ENCODE results near the gene SEL1L2.

The SEL1L2 gene

DNA sequence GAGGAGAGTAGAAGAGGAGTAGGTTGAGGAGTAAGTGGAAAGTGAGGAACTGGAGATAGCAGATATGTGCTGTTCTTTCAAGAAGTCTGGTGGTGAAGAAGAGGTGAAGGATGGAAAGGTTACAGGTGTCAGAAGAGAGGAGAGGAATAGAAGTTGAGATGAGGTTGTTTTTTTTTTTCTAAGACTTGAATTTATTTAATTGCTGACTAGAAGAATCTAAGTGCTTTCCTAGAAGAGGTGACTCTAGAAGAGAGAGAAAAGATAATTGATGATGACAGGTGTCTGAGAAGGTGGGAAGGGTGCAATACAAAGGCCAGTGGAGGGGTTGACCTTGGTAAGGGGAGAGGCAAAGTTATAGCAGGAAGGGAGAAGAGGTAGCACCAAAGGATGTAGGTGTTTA lies 180.0 kb downstream of the SEL1L2 start:
- H3K27ac ChIP-seq (ENCODE audit: low read depth, low read length), result no peak overlapping the region
- no peak overlapping the region for H3K4me3 ChIP-seq (ENCODE audit: low read depth in 1 of 2, low read length in 2 of 2)
- no peaks in the 10 kb centered on the region for H3K9me3 ChIP-seq (ENCODE audit: control insufficient read depth in 1 of 2, low read length in 2 of 2)
- peaks cover 10 to 15% of the 10 kb centered on the region in 2 donors for H3K4me1 ChIP-seq (ENCODE audit: control insufficient read depth in 1 of 2, insufficient read depth in 2 of 2, low read length in 2 of 2)
- H3K27me3 ChIP-seq (ENCODE audit: control insufficient read depth in 1 of 2, insufficient read depth in 2 of 2, low read length in 2 of 2), result no peaks in the 10 kb centered on the region
- H3K9ac ChIP-seq (ENCODE audit: low read depth in 1 of 2, low read length in 2 of 2), result no peak overlapping the region
- peaks cover 32 to 67% of the 10 kb centered on the region in 2 donors for H3K36me3 ChIP-seq (ENCODE audit: control insufficient read depth in 1 of 2, insufficient read depth in 2 of 2, low read length in 2 of 2)

DNA sequence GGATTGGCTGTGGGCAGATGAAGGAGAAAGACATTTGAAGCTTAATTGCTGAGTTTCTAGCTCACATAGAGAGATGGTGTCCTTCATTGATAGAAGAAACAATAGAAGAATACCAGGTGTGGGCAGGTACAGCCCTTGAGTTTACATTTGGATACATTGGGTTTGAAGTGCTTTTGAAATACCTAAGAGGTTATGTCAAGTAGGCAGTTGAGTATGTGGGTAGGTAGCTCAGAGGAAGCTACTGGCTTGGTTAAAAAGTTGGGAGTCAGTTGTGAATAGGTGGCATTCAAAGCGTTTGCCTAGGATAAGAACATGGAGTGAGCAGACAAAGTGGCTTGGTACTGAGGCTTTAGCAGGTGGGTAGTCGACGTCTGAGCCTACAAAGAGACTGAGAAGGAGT lies 180.6 kb downstream of the SEL1L2 start:
- Histone ChIP-seq H3K4me1 (ENCODE audit: control insufficient read depth in 1 of 2, insufficient read depth in 2 of 2, low read length in 2 of 2) (peaks cover 6 to 11% of the 10 kb centered on the region in 2 donors), H3K27me3 (ENCODE audit: control insufficient read depth in 1 of 2, insufficient read depth in 2 of 2, low read length in 2 of 2) (no peaks in the 10 kb centered on the region), H3K4me3 (ENCODE audit: low read depth in 1 of 2, low read length in 2 of 2) (no peak overlapping the region), H3K9me3 (ENCODE audit: control insufficient read depth in 1 of 2, low read length in 2 of 2) (no peaks in the 10 kb centered on the region), H3K27ac (ENCODE audit: low read depth, low read length) (no peak overlapping the region), H3K36me3 (ENCODE audit: control insufficient read depth in 1 of 2, insufficient read depth in 2 of 2, low read length in 2 of 2) (peaks cover 31 to 65% of the 10 kb centered on the region in 2 donors), H3K9ac (ENCODE audit: low read depth in 1 of 2, low read length in 2 of 2) (no peak overlapping the region)

DNA sequence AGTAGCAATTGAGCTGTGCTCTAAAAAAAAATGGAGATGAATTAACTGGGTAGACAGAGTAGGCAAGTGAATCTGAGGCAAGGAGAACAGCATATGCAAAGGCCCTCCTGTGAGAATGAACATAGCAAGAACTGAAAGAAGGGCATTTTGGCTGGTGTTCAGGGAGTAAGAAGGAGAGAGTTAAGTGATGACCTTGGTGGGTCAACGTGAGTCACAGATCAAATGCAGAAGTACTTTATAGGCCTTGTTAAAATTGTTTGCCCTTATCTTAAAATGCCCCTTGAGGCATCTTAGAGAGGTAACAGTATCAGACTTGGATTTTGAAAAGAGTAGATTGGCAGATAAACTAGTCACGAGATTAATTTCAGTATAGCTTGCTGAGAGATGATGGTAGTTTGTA lies 181.0 kb downstream of the SEL1L2 start:
- no peak overlapping the region for H3K27ac ChIP-seq (ENCODE audit: low read depth, low read length)
- H3K9ac ChIP-seq (ENCODE audit: low read depth in 1 of 2, low read length in 2 of 2), result no peak overlapping the region
- H3K4me3 ChIP-seq (ENCODE audit: low read depth in 1 of 2, low read length in 2 of 2), result no peak overlapping the region
- H3K4me1 ChIP-seq (ENCODE audit: control insufficient read depth in 1 of 2, insufficient read depth in 2 of 2, low read length in 2 of 2), result peaks cover 4 to 6% of the 10 kb centered on the region in 2 donors
- H3K9me3 ChIP-seq (ENCODE audit: control insufficient read depth in 1 of 2, low read length in 2 of 2), result no peaks in the 10 kb centered on the region
- peaks cover 32 to 65% of the 10 kb centered on the region in 2 donors for H3K36me3 ChIP-seq (ENCODE audit: control insufficient read depth in 1 of 2, insufficient read depth in 2 of 2, low read length in 2 of 2)
- H3K27me3 ChIP-seq (ENCODE audit: control insufficient read depth in 1 of 2, insufficient read depth in 2 of 2, low read length in 2 of 2), result no peaks in the 10 kb centered on the region

DNA sequence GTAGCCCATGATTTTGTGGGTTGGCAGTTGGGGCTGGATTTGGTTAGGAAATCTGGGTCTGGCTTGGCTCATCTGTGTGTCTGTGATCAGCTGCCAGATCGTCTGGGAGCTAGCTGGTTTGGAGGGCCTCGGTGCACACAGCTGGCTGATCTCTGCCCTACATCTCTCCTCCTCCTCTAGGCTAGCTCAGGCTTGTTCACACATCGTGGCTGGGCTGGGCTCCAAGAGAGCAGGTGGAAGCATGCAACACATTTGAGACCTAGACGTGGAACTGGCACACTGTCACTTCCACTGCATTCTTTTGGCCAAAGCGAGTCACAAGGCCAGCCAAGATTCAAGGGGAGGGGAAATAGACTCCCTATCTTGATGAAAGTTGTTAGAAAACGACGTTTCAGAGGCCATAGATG lies 189.7 kb downstream of the SEL1L2 start:
- Histone ChIP-seq H3K27me3 (ENCODE audit: control insufficient read depth in 1 of 2, insufficient read depth in 2 of 2, low read length in 2 of 2) (no peaks in the 10 kb centered on the region), H3K4me3 (ENCODE audit: low read depth in 1 of 2, low read length in 2 of 2) (no peak overlapping the region), H3K27ac (ENCODE audit: low read depth, low read length) (no peak overlapping the region), H3K9ac (ENCODE audit: low read depth in 1 of 2, low read length in 2 of 2) (no peak overlapping the region), H3K36me3 (ENCODE audit: control insufficient read depth in 1 of 2, insufficient read depth in 2 of 2, low read length in 2 of 2) (peaks cover 35 to 77% of the 10 kb centered on the region in 2 donors), H3K9me3 (ENCODE audit: control insufficient read depth in 1 of 2, low read length in 2 of 2) (no peaks in the 10 kb centered on the region), H3K4me1 (ENCODE audit: control insufficient read depth in 1 of 2, insufficient read depth in 2 of 2, low read length in 2 of 2) (no peaks in the 10 kb centered on the region)

DNA sequence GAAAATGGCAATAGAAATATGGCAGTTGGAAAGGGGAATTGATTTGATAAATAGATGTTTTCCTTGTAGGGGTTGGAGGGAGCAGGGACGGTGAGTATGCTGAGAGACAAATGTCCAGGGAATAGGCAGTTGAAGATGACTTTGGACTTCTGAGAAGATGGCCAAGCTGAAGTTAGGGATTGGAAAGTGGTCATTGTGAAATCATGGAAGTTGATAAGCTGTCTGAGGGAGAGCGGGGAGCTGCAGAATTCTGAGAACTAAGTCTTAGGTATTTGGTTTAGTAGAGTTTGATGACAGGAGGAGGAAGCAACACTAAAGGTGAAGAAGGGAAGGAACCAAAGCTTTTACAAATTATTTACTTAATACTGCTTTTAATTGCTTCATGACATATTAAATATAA lies 190.4 kb downstream of the SEL1L2 start:
- Histone ChIP-seq H3K9me3 (ENCODE audit: control insufficient read depth in 1 of 2, low read length in 2 of 2) (no peaks in the 10 kb centered on the region), H3K4me3 (ENCODE audit: low read depth in 1 of 2, low read length in 2 of 2) (no peak overlapping the region), H3K4me1 (ENCODE audit: control insufficient read depth in 1 of 2, insufficient read depth in 2 of 2, low read length in 2 of 2) (no peaks in the 10 kb centered on the region), H3K27me3 (ENCODE audit: control insufficient read depth in 1 of 2, insufficient read depth in 2 of 2, low read length in 2 of 2) (no peaks in the 10 kb centered on the region), H3K27ac (ENCODE audit: low read depth, low read length) (no peak overlapping the region), H3K36me3 (ENCODE audit: control insufficient read depth in 1 of 2, insufficient read depth in 2 of 2, low read length in 2 of 2) (peaks cover 35 to 83% of the 10 kb centered on the region in 2 donors), H3K9ac (ENCODE audit: low read depth in 1 of 2, low read length in 2 of 2) (no peak overlapping the region)

All from duodenal mucosa (tissue), 2 donors.